GM21526 (cell line): Measurements from ENCODE around the gene FARP1.

ENCODE experiments used
- ATAC-seq: cut with Tn5 transposase; IDR thresholded peaks from one replicate; pipeline ENCODE4 v1.9.1; 2021; ENCODE audit warnings: moderate library complexity; ENCODE audit not compliant: unreplicated experiment, low FRiP score

Gene FARP1

GRCh38 chr13:98172590-98173422, 29.9 kb downstream of the FARP1 start:
- ATAC-seq, result no peak

GRCh38 chr13:98173431-98174152, 30.7 kb downstream of the FARP1 start:
- no peak for ATAC-seq

- ATAC-seq, result no peak
Observed at GRCh38 chr13:98174307-98174706, 31.4 kb downstream of the FARP1 start.

- ATAC-seq, result no peak
Observed at GRCh38 chr13:98175043-98175442, 32.1 kb downstream of the FARP1 start.

- no peak for ATAC-seq
Observed at GRCh38 chr13:98175823-98176222, 32.9 kb downstream of the FARP1 start.

GRCh38 chr13:98176777-98177608, 34.1 kb downstream of the FARP1 start, which contains the start of gene RNF113B:
RNF113B (minus strand) TSS chr13:98177269; CDS start chr13:98177236, 33 bp downstream.
- ATAC-seq, result no peak

- no peak for ATAC-seq
Observed at GRCh38 chr13:98180092-98180491, 37.2 kb downstream of the FARP1 start.

GRCh38 chr13:98181111-98181815, 38.4 kb downstream of the FARP1 start:
- no peak for ATAC-seq

GRCh38 chr13:98182153-98182552, 39.3 kb downstream of the FARP1 start:
- no peak for ATAC-seq

- ATAC-seq, result no peak
Observed at GRCh38 chr13:98182589-98182988, 39.7 kb downstream of the FARP1 start.

GRCh38 chr13:98184792-98185191, 41.9 kb downstream of the FARP1 start:
- no peak for ATAC-seq

- ATAC-seq, result no peak
Observed at GRCh38 chr13:98187155-98187964, 44.5 kb downstream of the FARP1 start.

GRCh38 chr13:98187965-98188261, 45.0 kb downstream of the FARP1 start:
- no peak for ATAC-seq

GRCh38 chr13:98188544-98189166, 45.8 kb downstream of the FARP1 start:
- ATAC-seq, result no peak

GRCh38 chr13:98189841-98190505, 47.1 kb downstream of the FARP1 start:
- no peak for ATAC-seq

- ATAC-seq, result no peak
Observed at GRCh38 chr13:98190889-98191444, 48.1 kb downstream of the FARP1 start.

GRCh38 chr13:98192008-98192407, 49.1 kb downstream of the FARP1 start:
- ATAC-seq, result no peak

GRCh38 chr13:98195054-98195791, 52.3 kb downstream of the FARP1 start:
- no peak for ATAC-seq
